ENCODE results near the gene MPHOSPH9.
"Not testable (repeated sequence)": the region's sequence is repeated elsewhere in the genome, so short reads cannot be mapped to it uniquely, and the experiment has no call there.

Gene MPHOSPH9

DNA sequence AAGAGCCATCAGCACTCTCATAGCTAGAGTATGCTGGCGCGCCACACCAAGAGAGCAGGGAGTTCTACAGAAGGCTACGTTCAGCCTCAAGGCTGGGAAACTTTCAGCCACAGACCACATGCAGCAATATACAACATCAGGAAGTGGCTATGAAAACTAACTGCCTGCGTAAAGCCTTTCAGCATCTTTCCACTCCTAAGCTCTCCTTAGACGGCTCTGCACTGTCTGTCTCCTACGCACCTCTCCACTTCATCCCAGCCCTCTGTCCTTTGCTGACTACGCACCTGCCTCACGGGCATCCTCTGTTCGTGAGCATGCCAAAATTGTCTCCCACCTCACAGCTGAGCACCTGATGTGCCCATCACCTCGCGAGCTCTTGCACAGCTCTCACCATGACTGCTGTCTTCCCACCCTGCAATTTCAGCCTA lies 9.7 kb downstream of the MPHOSPH9 start:
- no peak overlapping the region for H3K27ac ChIP-seq (ENCODE audit: low read length)

DNA sequence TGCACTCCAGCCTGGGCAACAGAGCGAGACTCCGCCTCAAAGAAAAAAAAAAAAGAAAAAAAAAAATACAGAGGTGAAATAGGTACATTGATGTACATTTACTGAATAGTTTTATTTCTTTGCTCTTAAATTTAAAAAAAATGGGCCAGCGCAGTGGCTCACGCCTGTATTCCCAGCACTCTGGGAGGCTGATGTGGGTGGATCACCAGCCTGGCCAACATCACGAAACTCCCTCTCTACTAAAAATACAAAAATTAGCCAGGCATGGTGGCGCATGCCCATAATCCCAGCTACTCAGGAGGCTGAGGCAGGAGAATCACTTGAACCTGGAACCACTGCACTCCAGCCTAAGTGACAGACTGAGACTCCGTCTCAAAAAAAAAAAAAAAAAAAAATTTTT lies 25.1 kb downstream of the MPHOSPH9 start:
- H3K4me1 ChIP-seq (ENCODE audit: control insufficient read depth, insufficient read depth, low read length); DNase-seq (ENCODE audit: low read depth, low spot score); H3K4me3 ChIP-seq (ENCODE audit: low read length); H3K36me3 ChIP-seq (ENCODE audit: control insufficient read depth, insufficient read depth, low read length); H3K27me3 ChIP-seq (ENCODE audit: control insufficient read depth, insufficient read depth, low read length); H3K27ac ChIP-seq (ENCODE audit: low read length); H3K9me3 ChIP-seq (ENCODE audit: control insufficient read depth, insufficient read depth, low read length): not testable (repeated sequence)
- no CpG with 5 or more reads among the region's 7 CpGs for WGBS (ENCODE audit: insufficient coverage, insufficient read length)

More for the DNA sequence above, 9.7 kb downstream of the MPHOSPH9 start:
- Histone ChIP-seq H3K36me3 (ENCODE audit: control insufficient read depth, insufficient read depth, low read length) (peaks cover 3% of the 10 kb centered on the region; the same call in 1 of the 2 replicates), H3K27me3 (ENCODE audit: control insufficient read depth, insufficient read depth, low read length) (no peaks in the 10 kb centered on the region), H3K4me1 (ENCODE audit: control insufficient read depth, insufficient read depth, low read length) (no peaks in the 10 kb centered on the region), H3K9me3 (ENCODE audit: control insufficient read depth, insufficient read depth, low read length) (no peaks in the 10 kb centered on the region), H3K4me3 (ENCODE audit: low read length) (no peak overlapping the region)
- WGBS (ENCODE audit: insufficient coverage, insufficient read length), result no CpG with 5 or more reads among the region's 11 CpGs
- no peak for DNase-seq (ENCODE audit: low read depth, low spot score)

- not testable (repeated sequence) for H3K27ac ChIP-seq (ENCODE audit: low read length); H3K4me1 ChIP-seq (ENCODE audit: control insufficient read depth, insufficient read depth, low read length); H3K36me3 ChIP-seq (ENCODE audit: control insufficient read depth, insufficient read depth, low read length); H3K9me3 ChIP-seq (ENCODE audit: control insufficient read depth, insufficient read depth, low read length); H3K27me3 ChIP-seq (ENCODE audit: control insufficient read depth, insufficient read depth, low read length); H3K4me3 ChIP-seq (ENCODE audit: low read length); DNase-seq (ENCODE audit: low read depth, low spot score)
- no CpG with 5 or more reads among the region's 3 CpGs for WGBS (ENCODE audit: insufficient coverage, insufficient read length)
Measured at GRCh38 chr12:123206794-123207193, 26.1 kb downstream of the MPHOSPH9 start.

DNA sequence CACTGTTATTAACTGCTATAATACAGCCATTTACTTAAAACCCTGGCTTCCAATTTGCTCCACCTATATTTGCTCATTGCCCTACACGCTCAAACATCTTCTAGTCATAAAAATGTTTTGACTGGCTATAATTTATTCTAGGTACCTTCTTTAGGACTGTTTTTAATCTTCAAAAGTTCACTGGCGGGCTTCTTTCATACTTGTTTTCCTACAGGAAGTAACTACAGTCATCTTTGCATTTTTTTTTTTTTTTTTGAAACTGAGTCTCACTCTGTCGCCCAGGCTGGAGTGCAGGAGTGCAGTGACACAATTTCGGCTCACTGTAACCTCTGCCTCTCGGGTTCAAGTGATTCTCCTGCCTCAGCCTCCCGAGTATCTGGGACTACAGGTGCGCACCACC lies 32.5 kb downstream of the MPHOSPH9 start:
- H3K4me3 ChIP-seq (ENCODE audit: low read length), result no peak overlapping the region
- 0 out of 2 replicates have a peak, but pooled peaks cover 3% of the 10 kb centered on the region for H3K36me3 ChIP-seq (ENCODE audit: control insufficient read depth, insufficient read depth, low read length)
- WGBS (ENCODE audit: insufficient coverage, insufficient read length), result no CpG with 5 or more reads among the region's 7 CpGs
- no peak for DNase-seq (ENCODE audit: low read depth, low spot score)
- no peaks in the 10 kb centered on the region for H3K27me3 ChIP-seq (ENCODE audit: control insufficient read depth, insufficient read depth, low read length)
- no peaks in the 10 kb centered on the region for H3K4me1 ChIP-seq (ENCODE audit: control insufficient read depth, insufficient read depth, low read length)
- no peaks in the 10 kb centered on the region for H3K9me3 ChIP-seq (ENCODE audit: control insufficient read depth, insufficient read depth, low read length)
- H3K27ac ChIP-seq (ENCODE audit: low read length), result no peak overlapping the region

DNA sequence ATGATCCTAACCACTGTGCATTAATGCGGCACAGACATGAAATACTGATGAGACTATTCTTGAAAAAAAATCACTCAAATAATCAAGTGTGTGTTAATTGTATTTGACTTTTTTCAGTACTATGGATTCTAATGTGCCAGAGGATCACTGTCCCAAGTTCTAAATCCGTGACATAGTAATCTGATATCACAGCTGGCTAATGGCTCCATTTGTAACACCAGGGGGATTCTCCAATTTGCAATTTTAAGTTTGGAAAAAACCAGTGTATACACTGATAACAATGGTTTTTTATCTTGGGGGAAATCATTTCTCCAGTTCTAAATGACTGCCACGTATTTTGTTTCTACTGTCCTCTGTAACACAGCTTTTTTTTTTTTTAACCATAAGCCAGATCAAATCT lies 33.0 kb downstream of the MPHOSPH9 start:
- no peak for DNase-seq (ENCODE audit: low read depth, low spot score)
- no CpG with 5 or more reads among the region's 3 CpGs for WGBS (ENCODE audit: insufficient coverage, insufficient read length)
- H3K4me3 ChIP-seq (ENCODE audit: low read length), result no peak overlapping the region
- H3K9me3 ChIP-seq (ENCODE audit: control insufficient read depth, insufficient read depth, low read length), result no peaks in the 10 kb centered on the region
- no peak overlapping the region for H3K27ac ChIP-seq (ENCODE audit: low read length)
- H3K27me3 ChIP-seq (ENCODE audit: control insufficient read depth, insufficient read depth, low read length), result no peaks in the 10 kb centered on the region
- H3K36me3 ChIP-seq (ENCODE audit: control insufficient read depth, insufficient read depth, low read length), result 0 out of 2 replicates have a peak, but pooled peaks cover 3% of the 10 kb centered on the region
- H3K4me1 ChIP-seq (ENCODE audit: control insufficient read depth, insufficient read depth, low read length), result no peaks in the 10 kb centered on the region

DNA sequence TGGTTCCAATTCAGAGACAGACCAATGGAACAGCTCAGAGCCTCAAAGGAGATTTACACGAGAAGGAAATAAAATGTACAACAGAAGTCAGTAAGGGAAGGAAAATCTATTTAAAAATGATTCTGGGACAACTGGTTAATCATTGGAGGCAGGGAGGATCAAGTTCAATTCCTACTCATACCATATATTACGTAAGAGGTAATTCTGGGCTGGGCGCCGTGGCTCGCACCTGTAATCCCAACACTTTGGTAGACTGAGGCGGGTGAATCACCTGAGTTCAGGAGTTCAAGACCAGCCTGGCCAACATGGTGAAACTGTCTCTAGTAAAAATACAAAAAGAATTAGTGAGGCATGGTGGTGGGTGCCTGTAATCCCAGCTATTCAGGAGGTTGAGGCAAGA lies 45.3 kb downstream of the MPHOSPH9 start:
- Histone ChIP-seq H3K27me3 (ENCODE audit: control insufficient read depth, insufficient read depth, low read length) (no peaks in the 10 kb centered on the region), H3K9me3 (ENCODE audit: control insufficient read depth, insufficient read depth, low read length) (no peaks in the 10 kb centered on the region), H3K36me3 (ENCODE audit: control insufficient read depth, insufficient read depth, low read length) (no peaks in the 10 kb centered on the region), H3K4me1 (ENCODE audit: control insufficient read depth, insufficient read depth, low read length) (no peaks in the 10 kb centered on the region), H3K4me3 (ENCODE audit: low read length) (no peak overlapping the region), H3K27ac (ENCODE audit: low read length) (no peak overlapping the region)
- DNase-seq (ENCODE audit: low read depth, low spot score), result no peak
- WGBS (ENCODE audit: insufficient coverage, insufficient read length), result no CpG with 5 or more reads among the region's 6 CpGs

DNA sequence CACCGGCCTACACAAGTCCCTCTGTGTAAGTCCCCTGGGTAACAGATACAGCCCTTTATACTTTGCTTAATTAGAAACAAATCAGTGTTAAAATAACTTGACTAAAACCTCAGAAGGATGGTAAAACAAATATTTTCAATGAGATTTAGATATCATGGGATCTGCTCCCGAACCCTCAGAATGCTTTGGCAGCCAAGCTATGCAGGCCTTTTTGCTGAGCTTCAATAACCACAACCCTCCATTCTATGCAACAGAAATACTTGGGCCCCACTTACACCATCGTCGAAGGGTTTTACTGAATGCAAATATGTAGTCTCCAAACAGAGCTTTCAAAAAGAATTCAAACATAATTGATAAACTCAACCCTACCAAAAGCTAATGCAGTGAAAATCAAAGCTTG lies 52.8 kb downstream of the MPHOSPH9 start:
- no CpG with 5 or more reads among the region's 4 CpGs for WGBS (ENCODE audit: insufficient coverage, insufficient read length)
- Histone ChIP-seq H3K9me3 (ENCODE audit: control insufficient read depth, insufficient read depth, low read length) (no peaks in the 10 kb centered on the region), H3K4me1 (ENCODE audit: control insufficient read depth, insufficient read depth, low read length) (no peaks in the 10 kb centered on the region), H3K27ac (ENCODE audit: low read length) (no peak overlapping the region), H3K4me3 (ENCODE audit: low read length) (no peak overlapping the region), H3K27me3 (ENCODE audit: control insufficient read depth, insufficient read depth, low read length) (no peaks in the 10 kb centered on the region), H3K36me3 (ENCODE audit: control insufficient read depth, insufficient read depth, low read length) (peaks cover 2% of the 10 kb centered on the region; the same call in 1 of the 2 replicates)
- no peak for DNase-seq (ENCODE audit: low read depth, low spot score)

DNA sequence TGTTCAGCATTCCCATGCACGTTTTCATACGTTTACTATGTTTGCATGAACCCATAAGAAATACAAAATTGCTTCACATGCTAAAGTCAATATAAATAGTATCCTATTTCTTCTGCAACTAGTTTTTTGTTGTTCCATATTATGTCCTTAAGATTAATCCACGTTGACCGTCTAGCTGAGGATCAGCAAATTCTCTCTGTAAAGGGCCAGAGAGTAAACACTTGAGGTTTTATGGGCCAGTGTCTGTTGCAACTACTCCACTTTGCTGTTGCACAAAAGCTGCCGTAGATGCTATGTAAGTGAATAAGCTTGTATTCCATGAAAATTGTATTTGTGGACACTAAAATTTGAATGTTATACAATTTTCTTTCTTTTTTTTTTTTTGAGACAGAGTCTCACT lies 61.0 kb downstream of the MPHOSPH9 start:
- H3K27ac ChIP-seq (ENCODE audit: low read length), result no peak overlapping the region
- H3K4me1 ChIP-seq (ENCODE audit: control insufficient read depth, insufficient read depth, low read length), result no peaks in the 10 kb centered on the region
- no peaks in the 10 kb centered on the region for H3K27me3 ChIP-seq (ENCODE audit: control insufficient read depth, insufficient read depth, low read length)
- whole genome bisulfite sequencing (ENCODE audit: insufficient coverage, insufficient read length), result no CpG with 5 or more reads among the region's 5 CpGs
- no peak for DNase-seq (ENCODE audit: low read depth, low spot score)
- no peaks in the 10 kb centered on the region for H3K36me3 ChIP-seq (ENCODE audit: control insufficient read depth, insufficient read depth, low read length)
- no peaks in the 10 kb centered on the region for H3K9me3 ChIP-seq (ENCODE audit: control insufficient read depth, insufficient read depth, low read length)
- no peak overlapping the region for H3K4me3 ChIP-seq (ENCODE audit: low read length)

GRCh38 chr12:123167329-123167728 lies 65.6 kb downstream of the MPHOSPH9 start:
- Histone ChIP-seq H3K27ac (ENCODE audit: low read length) (no peak overlapping the region), H3K27me3 (ENCODE audit: control insufficient read depth, insufficient read depth, low read length) (no peaks in the 10 kb centered on the region), H3K4me3 (ENCODE audit: low read length) (no peak overlapping the region), H3K36me3 (ENCODE audit: control insufficient read depth, insufficient read depth, low read length) (no peaks in the 10 kb centered on the region), H3K9me3 (ENCODE audit: control insufficient read depth, insufficient read depth, low read length) (no peaks in the 10 kb centered on the region), H3K4me1 (ENCODE audit: control insufficient read depth, insufficient read depth, low read length) (no peaks in the 10 kb centered on the region)
- no CpG with 5 or more reads among the region's 2 CpGs for WGBS (ENCODE audit: insufficient coverage, insufficient read length)
- no peak for DNase-seq (ENCODE audit: low read depth, low spot score)

DNA sequence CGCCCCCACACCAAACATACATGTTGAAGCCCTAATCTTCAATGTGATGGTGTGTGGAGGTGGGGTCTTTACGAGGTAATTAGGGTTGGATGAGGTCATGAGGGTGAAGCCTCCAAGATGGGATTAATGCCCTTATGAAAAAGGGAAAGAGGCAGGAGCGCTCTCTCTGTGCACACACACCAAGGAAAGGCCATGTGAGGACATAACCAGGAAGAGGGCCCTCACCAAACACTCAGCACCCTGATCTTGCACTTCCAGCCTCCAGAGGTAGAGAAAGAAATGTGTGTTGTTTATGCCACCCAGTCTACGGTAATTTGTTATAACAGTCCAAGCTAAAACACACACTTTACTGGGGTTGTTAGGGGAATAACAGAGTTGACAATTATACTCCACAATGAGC lies 67.4 kb downstream of the MPHOSPH9 start:
- no peak overlapping the region for H3K27ac ChIP-seq (ENCODE audit: low read length)
- WGBS (ENCODE audit: insufficient coverage, insufficient read length), result no CpG with 5 or more reads among the region's 4 CpGs
- no peak overlapping the region for H3K4me3 ChIP-seq (ENCODE audit: low read length)
- DNase-seq (ENCODE audit: low read depth, low spot score), result no peak
- H3K36me3 ChIP-seq (ENCODE audit: control insufficient read depth, insufficient read depth, low read length), result no peaks in the 10 kb centered on the region
- H3K4me1 ChIP-seq (ENCODE audit: control insufficient read depth, insufficient read depth, low read length), result no peaks in the 10 kb centered on the region
- H3K27me3 ChIP-seq (ENCODE audit: control insufficient read depth, insufficient read depth, low read length), result no peaks in the 10 kb centered on the region
- H3K9me3 ChIP-seq (ENCODE audit: control insufficient read depth, insufficient read depth, low read length), result no peaks in the 10 kb centered on the region

DNA sequence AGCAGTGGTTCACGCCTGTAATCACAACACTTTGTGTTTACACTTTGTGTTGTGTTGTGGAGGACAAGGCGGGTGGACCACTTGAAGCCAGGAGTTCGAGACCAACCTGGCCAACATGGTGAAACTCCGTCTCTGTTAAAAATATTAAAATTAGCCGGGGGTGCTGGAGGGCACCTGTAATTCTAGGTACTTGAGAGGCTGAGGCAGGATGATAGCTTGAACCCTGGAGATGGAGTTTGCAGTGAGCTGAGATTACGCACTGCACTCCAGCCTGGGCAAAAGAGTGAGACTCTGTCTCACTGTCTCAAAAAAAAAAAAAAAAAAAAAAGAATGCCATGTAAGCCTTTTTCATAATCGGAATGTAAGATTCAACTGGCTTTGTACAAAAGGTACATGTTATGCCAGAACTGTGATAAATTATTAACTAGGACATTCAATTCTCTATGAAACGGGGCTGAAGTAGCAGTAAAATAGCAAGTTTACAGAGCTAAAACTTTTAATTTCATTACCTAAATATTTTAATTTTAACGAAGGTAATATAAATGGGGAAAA lies 68.2 kb downstream of the MPHOSPH9 start:
- no CpG with 5 or more reads among the region's 9 CpGs for WGBS (ENCODE audit: insufficient coverage, insufficient read length)
- H3K36me3 ChIP-seq (ENCODE audit: control insufficient read depth, insufficient read depth, low read length), result no peaks in the 10 kb centered on the region

More for the DNA sequence above, 68.2 kb downstream of the MPHOSPH9 start:
- DNase-seq (ENCODE audit: low read depth, low spot score), result no peak
- Histone ChIP-seq H3K27ac (ENCODE audit: low read length) (no peak overlapping the region), H3K27me3 (ENCODE audit: control insufficient read depth, insufficient read depth, low read length) (no peaks in the 10 kb centered on the region), H3K9me3 (ENCODE audit: control insufficient read depth, insufficient read depth, low read length) (no peaks in the 10 kb centered on the region), H3K4me1 (ENCODE audit: control insufficient read depth, insufficient read depth, low read length) (no peaks in the 10 kb centered on the region), H3K4me3 (ENCODE audit: low read length) (no peak overlapping the region)

Data from iPS DF 6.9 (cell line).